GM18873 (cell line): ENCODE data around the gene AGRP.

Source experiments
- ATAC-seq: cut with Tn5 transposase; IDR thresholded peaks from one replicate; pipeline ENCODE4 v1.9.1; 2021; ENCODE audit warnings: mild to moderate bottlenecking, moderate library complexity, moderate number of reproducible peaks; ENCODE audit not compliant: unreplicated experiment, low FRiP score

AGRP gene

GRCh38 chr16:67446968-67447507 is 36.3 kb downstream of the AGRP start:
- no peak for ATAC-seq

DNA sequence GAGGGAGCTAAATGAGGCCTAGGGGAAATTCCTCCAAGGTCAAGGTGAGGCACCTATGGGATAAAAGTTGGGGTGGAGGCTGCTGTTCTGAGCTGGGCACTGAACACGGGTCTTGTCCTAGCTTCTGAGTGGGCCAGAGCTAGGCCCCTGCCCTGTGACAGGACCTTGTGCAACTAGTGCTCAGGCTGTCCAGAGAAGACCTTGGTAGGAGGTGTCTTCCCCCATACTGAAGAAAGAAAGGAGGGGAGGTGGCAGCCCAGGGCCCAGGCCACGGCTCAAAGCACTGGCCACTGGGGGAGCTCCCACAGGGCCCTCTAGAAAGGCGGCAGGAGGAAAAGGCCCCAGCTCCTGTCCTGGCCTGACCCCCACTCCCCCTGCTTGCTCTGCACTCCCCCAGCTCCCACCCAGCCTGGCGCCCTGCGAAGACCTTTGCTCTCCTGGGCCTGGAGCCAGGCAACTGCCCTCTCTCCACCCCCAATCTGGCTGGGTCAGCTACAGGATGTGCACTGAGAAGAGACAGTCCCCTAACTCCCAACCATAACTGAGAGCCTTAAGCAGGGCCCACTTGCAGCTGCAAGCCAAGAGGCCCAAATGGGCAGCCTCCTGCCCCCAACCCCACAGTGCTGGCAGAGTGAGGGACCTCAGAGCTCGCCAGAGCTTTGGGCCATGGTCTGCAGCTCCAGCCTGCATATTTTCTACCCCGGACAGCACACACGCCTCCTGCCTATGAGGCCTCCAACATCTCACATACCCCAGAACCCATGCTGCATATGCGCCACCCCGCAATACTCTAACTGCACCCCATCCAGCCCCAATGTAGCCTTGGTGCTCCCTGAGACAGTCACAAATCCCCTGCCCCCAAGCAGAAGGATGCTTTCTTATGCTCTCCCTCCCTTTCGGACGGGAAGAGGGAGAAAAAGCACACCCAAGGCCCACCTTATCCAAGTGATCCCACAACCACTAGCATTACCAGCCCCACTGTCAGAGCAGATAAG is 37.1 kb downstream of the AGRP start:
- ATAC-seq = no peak

DNA sequence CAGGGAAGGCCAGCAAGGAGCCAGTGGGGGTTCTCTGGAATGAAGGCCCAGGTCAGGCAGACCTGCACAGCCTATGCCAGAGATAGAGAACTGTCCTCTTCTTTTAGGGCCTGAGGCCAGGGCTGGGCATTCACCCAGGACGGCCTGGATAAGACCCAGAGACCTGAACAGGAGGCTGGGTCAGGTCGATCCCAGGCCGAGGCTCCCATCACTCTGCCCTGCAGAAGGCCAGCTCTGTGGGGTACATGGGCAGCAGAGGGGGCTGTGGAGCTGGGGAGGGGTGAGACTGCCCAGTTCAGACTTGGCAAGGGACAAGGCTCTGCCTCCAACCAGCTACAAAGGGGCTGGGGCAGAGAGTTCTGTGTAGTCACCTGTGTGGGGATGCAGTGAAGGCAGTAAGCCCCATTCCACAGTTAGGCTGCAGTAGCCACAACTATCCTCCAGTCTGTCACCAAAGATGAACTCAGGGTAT is 37.9 kb downstream of the AGRP start:
- no peak for ATAC-seq

DNA sequence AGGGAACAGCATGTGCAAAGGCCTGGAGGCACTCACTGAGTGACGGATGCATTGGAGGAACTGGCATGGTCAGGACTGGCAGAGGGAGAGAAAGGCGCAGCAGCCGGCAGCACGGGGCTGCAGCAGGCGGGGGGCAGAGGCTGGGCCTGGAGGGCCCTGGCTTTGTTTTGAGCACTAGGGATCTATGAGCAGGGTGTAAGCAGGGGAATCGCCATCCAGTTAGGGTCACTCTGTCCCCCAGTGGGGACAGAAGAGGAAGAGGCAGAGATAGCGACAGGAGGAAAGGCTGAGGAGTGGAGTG is 38.3 kb downstream of the AGRP start:
- no peak for ATAC-seq

DNA sequence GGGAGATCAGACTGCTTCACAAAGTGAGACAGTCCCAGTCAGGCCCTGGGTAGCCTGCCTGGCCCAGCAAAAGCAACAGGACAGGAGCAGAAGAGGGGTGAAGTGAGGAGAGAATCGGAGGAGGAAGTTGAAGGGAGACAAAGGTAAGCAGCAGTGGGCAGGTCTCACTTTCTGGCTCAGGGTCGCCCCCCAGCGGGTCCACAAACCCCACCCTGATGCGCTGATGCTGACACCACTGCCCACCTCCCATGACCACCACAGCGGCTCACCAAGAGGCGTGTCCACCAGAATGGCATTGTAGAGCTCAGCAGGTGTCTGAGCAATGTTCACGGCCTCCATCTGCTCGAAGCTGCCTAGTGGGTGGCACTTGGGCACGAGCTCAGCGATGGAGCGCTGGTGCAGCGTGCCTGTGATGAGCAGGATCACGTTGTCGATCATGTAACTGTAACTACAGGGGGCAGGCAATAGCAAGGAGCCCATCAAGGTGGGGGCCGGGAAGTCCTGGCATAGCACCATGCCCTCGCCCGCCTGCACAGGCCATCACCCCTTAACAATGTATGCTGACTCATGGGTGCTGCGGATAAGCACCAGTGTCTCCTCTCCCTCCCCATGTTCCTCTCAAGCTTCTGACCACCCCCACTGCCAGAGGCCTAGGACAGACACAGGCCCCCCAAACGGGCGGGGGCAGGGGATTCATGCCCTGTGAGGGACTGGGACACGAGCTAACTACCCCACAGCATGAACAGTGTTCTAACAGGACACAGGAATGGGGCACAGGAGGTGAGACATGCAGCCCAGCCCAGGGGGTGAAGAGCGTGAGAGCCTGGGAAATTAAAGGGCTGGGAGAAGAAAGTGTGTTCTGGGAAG is 38.9 kb downstream of the AGRP start:
- ATAC-seq = no peak

DNA sequence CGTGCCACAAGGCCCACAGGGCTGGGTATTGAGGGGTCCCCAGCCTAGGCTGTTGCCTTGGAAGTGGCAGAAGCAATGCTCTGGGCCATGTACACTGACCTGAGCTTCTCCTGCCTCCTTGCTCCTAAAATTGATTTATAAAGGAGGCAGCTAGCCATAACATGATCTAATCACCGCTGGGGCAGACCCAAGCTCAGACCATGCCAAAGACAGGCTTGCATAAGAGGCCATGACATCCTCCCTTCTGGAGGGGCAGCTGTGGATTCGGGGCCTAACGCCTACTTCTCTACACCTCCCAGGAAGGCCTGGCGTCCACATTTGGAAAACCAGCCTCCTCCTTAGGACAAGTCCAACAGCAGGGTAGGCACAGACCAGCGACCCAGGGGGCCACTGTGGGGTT is 40.1 kb downstream of the AGRP start:
- ATAC-seq = no peak

- no peak for ATAC-seq
Measured at GRCh38 chr16:67442581-67443255, 40.6 kb downstream of the AGRP start.

- no peak for ATAC-seq
Measured at GRCh38 chr16:67441907-67442306, 41.4 kb downstream of the AGRP start.

GRCh38 chr16:67441271-67441753 is 42.0 kb downstream of the AGRP start:
- ATAC-seq = no peak

DNA sequence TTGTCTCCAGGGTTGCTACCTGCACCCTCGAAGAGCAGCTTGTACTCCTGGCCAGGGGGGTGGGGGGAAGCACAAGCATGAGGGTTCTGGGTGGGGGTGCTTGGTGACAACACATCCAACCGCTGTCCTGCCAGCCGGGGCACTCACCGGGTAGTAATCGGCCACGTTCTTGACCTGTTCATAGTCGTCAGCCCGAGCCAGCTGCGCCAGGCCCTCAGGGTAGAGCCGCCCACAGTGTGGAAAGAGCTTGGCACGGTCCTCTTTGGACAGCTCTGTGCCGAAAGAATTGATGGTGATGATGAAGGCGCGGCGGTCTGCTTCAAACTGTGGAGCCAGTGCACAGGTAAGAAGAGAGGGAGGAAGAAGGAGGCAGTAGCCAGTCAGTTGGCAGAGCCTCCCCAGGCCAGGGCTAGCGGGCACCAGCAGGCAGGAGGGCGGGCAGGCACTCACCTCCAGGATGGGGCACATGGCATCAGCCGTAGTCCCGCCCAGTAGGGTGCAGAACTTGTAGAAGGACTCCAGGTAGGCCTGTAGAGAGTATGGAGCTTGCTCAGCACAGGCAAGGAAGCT is 44.4 kb downstream of the AGRP start:
- no peak for ATAC-seq

- ATAC-seq = no peak
Measured at GRCh38 chr16:67438098-67438791, 45.1 kb downstream of the AGRP start.

GRCh38 chr16:67437513-67437912 is 45.8 kb downstream of the AGRP start:
- ATAC-seq = no peak

DNA sequence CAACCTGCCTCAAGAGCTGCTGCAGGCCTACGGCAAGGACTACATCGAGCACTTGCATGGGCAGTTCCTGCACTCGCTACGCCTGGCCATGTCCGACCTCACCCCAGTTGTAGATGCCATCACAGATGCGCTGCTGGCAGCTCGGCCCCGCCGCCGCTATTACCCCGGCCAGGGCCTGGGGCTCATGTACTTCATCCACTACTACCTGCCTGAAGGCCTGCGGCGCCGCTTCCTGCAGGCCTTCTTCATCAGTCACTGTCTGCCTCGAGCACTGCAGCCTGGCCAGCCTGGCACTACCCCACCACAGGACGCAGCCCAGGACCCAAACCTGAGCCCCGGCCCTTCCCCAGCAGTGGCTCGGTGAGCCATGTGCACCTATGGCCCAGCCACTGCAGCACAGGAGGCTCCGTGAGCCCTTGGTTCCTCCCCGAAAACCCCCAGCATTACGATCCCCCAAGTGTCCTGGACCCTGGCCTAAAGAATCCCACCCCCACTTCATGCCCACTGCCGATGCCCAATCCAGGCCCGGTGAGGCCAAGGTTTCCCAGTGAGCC is 46.6 kb downstream of the AGRP start:
- no peak for ATAC-seq

GRCh38 chr16:67435758-67436164 is 47.6 kb downstream of the AGRP start:
- no peak for ATAC-seq

- no peak for ATAC-seq
Measured at GRCh38 chr16:67433131-67433719, 50.1 kb downstream of the AGRP start.
